BJ (cell line): ENCODE measurements around the gene CFAP46. TPM values are rescaled to one million over a fixed set of nuclear protein-coding genes. Genes with fewer than 3 reads are reported as not detected.
"Not testable (repeated sequence)": the region's sequence is repeated elsewhere in the genome, so short reads cannot be mapped to it uniquely, and the experiment has no call there.

Experiments used
- CTCF ChIA-PET: fragments of 350-600 bp; formaldehyde crosslinking; extraction: SDS; loops from one replicate; lab custom pipeline; 2021; ENCODE audit warnings: antibody characterized with exemption, inconsistent platforms; lab: Yijun Ruan, JAX
- POLR2A ChIA-PET: fragments of 300-600 bp; sonication (Branson Sonifier 250); formaldehyde crosslinking; extraction: SDS; loops from one replicate; lab custom pipeline; 2021; ENCODE audit warnings: antibody characterized with exemption; lab: Charles Lee
- DNase-seq: peaks from one replicate; pipeline ENCODE4 v3.0.0-alpha.2; 2011; ENCODE audit warnings: low read depth
- H3K27me3 ChIP-seq: 2 replicates; pipeline ENCODE4 v1.6.0; 2011; ENCODE audit warnings: low read length; ENCODE audit not compliant: control insufficient read depth, insufficient read depth
- H3K36me3 ChIP-seq: 2 replicates; pipeline ENCODE4 v1.5.1; 2011; ENCODE audit warnings: low read length; ENCODE audit not compliant: control insufficient read depth, insufficient read depth
- H3K4me3 ChIP-seq: 2 replicates; pipeline ENCODE4 v1.5.1; 2011; ENCODE audit warnings: low read depth, mild to moderate bottlenecking, control low read depth, low read length
- CTCF ChIP-seq: IDR thresholded peaks from 2 replicates; pipeline ENCODE4 v1.5.1; 2011; ENCODE audit warnings: low read depth, mild to moderate bottlenecking, control low read depth, inconsistent platforms, low read length, moderate library complexity; ENCODE audit not compliant: insufficient read depth
- polyA plus RNA-seq: library from polyadenylated mRNA; depleted of rRNA; stranded (reverse); fragments of >200 nt; gene quantifications from 2 replicates; pipeline ENCODE4 v1.2.3, GENCODE V29; 2011

Gene CFAP46
- polyA plus RNA-seq, 1 experiment, result 1.8 TPM

GRCh38 chr10:132934953-132935352, 7.4 kb downstream of the CFAP46 start:
- DNase-seq, result no peak

GRCh38 chr10:132933308-132934042, 8.9 kb downstream of the CFAP46 start:
- ChIA-PET CTCF (no interaction called here), POLR2A (no interaction called here)
- no peak for TF ChIP-seq CTCF
- DNase-seq, result no peak
- no peaks in the 10 kb centered on the region for H3K27me3 ChIP-seq
- no peak overlapping the region for H3K4me3 ChIP-seq
- H3K36me3 ChIP-seq, result no peaks in the 10 kb centered on the region

More at GRCh38 chr10:132934953-132935352, 7.4 kb downstream of the CFAP46 start:
- Histone ChIP-seq H3K36me3 (no peaks in the 10 kb centered on the region), H3K4me3 (no peak overlapping the region), H3K27me3 (no peaks in the 10 kb centered on the region)
- CTCF ChIA-PET, result no interaction called here
- POLR2A ChIA-PET, result no interaction called here
- no peak for TF ChIP-seq CTCF

- ChIA-PET CTCF (no interaction called here), POLR2A (no interaction called here)
- TF ChIP-seq CTCF, result no peak
- H3K27me3 ChIP-seq, result no peaks in the 10 kb centered on the region
- H3K4me3 ChIP-seq, result no peak overlapping the region
- H3K36me3 ChIP-seq, result no peaks in the 10 kb centered on the region
- DNase-seq, result no peak
Observed at GRCh38 chr10:132932461-132933307, 9.7 kb downstream of the CFAP46 start.

- DNase-seq, H3K27me3 ChIP-seq, POLR2A ChIA-PET, H3K4me3 ChIP-seq, H3K36me3 ChIP-seq, CTCF ChIA-PET: not testable (repeated sequence)
Observed at GRCh38 chr10:132931258-132932250, 10.8 kb downstream of the CFAP46 start.

- H3K4me3 ChIP-seq, CTCF ChIA-PET, H3K36me3 ChIP-seq, H3K27me3 ChIP-seq, DNase-seq, POLR2A ChIA-PET: not testable (repeated sequence)
Observed at GRCh38 chr10:132930701-132931100, 11.7 kb downstream of the CFAP46 start.
